K562 (cell line): ENCODE measurements around the gene KIF5C. TPM values are rescaled to one million over a fixed set of nuclear protein-coding genes. Genes with fewer than 3 reads are reported as not detected.

Source experiments
- ATAC-seq: fragments of 200-7000 bp; cut with Tn5 transposase; 3 replicates; pipeline ENCODE4 v1.9.1; 2020; ENCODE audit warnings: moderate library complexity
- BruUV-seq: library from RNA; stranded (reverse); fragments of 400-500 nt; replicated peaks from 2 replicates; lab custom pipeline; 2021; lab: Mats Ljungman, UMichigan
- CTCF ChIA-PET: fragments of 300-600 bp; formaldehyde crosslinking; extraction: SDS; loops from one replicate; lab custom pipeline; 2021; ENCODE audit warnings: low intra/inter-chr PET ratio; lab: Yijun Ruan, JAX
- POLR2A ChIA-PET: fragments of 300-600, 350-650 bp; sonication (Branson Sonifier 250); formaldehyde crosslinking; extraction: SDS; loops from one replicate; lab custom pipeline; 2021; ENCODE audit warnings: antibody characterized with exemption, inconsistent platforms; lab: Yijun Ruan, JAX
- DNase-seq, 4 experiments: peaks; one replicate each; pipeline versions ENCODE4 v3.0.0 to v3.0.0-alpha.2; 2011 to 2018; ENCODE audit warnings: low spot score in 3 of 4, mixed read lengths in 3 of 4; ENCODE audit errors: extremely low read depth in 1 of 4
- FAIRE-seq: peaks from 2 replicates; lab custom pipeline; 2011; peaks lifted over from hg19 to GRCh38; lab: Jason Lieb, UNC
- H2AFZ ChIP-seq: 2 replicates; pipeline ENCODE4 v1.6.0; 2011; ENCODE audit warnings: low read depth, low read length, control low read depth, inconsistent platforms
- H3K27ac ChIP-seq: fragments of 200-600 bp; 3 replicates; pipeline ENCODE4 v1.8.0; 2011; ENCODE audit warnings: low read depth, mild to moderate bottlenecking, control low read depth, inconsistent platforms, low read length, moderate library complexity, mixed read lengths; ENCODE audit errors: extremely low read depth
- H3K27me3 ChIP-seq, 2 experiments: fragments of 300-600 bp in 1 of 2; 2 replicates in 1 of 2; 3 replicates in 1 of 2; pipeline versions ENCODE4 v1.6.0 to v1.8.0; 2011; ENCODE audit warnings: inconsistent platforms in 2 of 2, low read length in 2 of 2, mild to moderate bottlenecking in 1 of 2, mixed read lengths in 1 of 2, moderate library complexity in 1 of 2; ENCODE audit not compliant: control insufficient read depth in 2 of 2, insufficient read depth in 2 of 2
- H3K36me3 ChIP-seq: fragments of 300-600 bp; 3 replicates; pipeline ENCODE4 v1.8.0; 2011; ENCODE audit warnings: mild to moderate bottlenecking, low read length, inconsistent platforms; ENCODE audit not compliant: control insufficient read depth, insufficient read depth
- H3K4me1 ChIP-seq, 2 experiments: fragments of 200-600 bp in 1 of 2; replicated peaks in 1 of 2; 2 replicates in 1 of 2; 3 replicates in 1 of 2; pipeline versions ENCODE4 v1.5.1 to v1.8.0; 2011; ENCODE audit warnings: inconsistent platforms in 2 of 2, low read length in 2 of 2, mild to moderate bottlenecking in 1 of 2, mixed read lengths in 1 of 2, moderate library complexity in 1 of 2; ENCODE audit not compliant: control insufficient read depth in 2 of 2, insufficient read depth in 2 of 2
- H3K4me2 ChIP-seq: 2 replicates; pipeline ENCODE4 v1.6.1; 2011; ENCODE audit warnings: low read length, control low read depth, inconsistent platforms, mixed read lengths; ENCODE audit not compliant: insufficient read depth
- H3K4me3 ChIP-seq: fragments of 200-600 bp; sonication (generic), shearing (Covaris generic); 2 replicates; pipeline ENCODE4 v1.5.1; 2016; ENCODE audit warnings: control low read depth, inconsistent platforms
- H3K79me2 ChIP-seq: fragments of 200-600 bp; 3 replicates; pipeline ENCODE4 v1.8.0; 2011; ENCODE audit warnings: low read length, inconsistent platforms; ENCODE audit not compliant: control insufficient read depth, insufficient read depth
- H3K9ac ChIP-seq, 2 experiments: 2 replicates each; pipeline versions ENCODE4 v1.6.0 to v1.6.1; 2011; ENCODE audit warnings: low read depth in 2 of 2, low read length in 2 of 2, control low read depth in 1 of 2, inconsistent platforms in 1 of 2, mild to moderate bottlenecking in 1 of 2, mixed read lengths in 1 of 2; ENCODE audit not compliant: insufficient read depth in 1 of 2
- H3K9me1 ChIP-seq: one replicate; pipeline ENCODE4 v1.6.0; 2011; ENCODE audit warnings: inconsistent platforms, mild to moderate bottlenecking, low read length, moderate library complexity; ENCODE audit not compliant: control insufficient read depth, insufficient read depth
- H3K9me3 ChIP-seq: replicated peaks from 2 replicates; pipeline ENCODE4 v1.5.1; 2011; ENCODE audit warnings: low read depth, low read length, inconsistent platforms; ENCODE audit not compliant: control insufficient read depth, insufficient read depth
- H4K20me1 ChIP-seq: replicated peaks from 2 replicates; pipeline ENCODE4 v1.6.1; 2011; ENCODE audit warnings: low read length, inconsistent platforms, mixed read lengths; ENCODE audit not compliant: control insufficient read depth, insufficient read depth
- DLX4 ChIP-seq: fragments of 250-450 bp; sonication (Bioruptor Pico); IDR thresholded peaks from 2 replicates; pipeline ENCODE4 v1.6.1; 2021; ENCODE audit warnings: mild to moderate bottlenecking
- ELK1 ChIP-seq: sonication (generic); formaldehyde crosslinking; IDR thresholded peaks from 2 replicates; pipeline ENCODE4 v1.8.1; 2022; ENCODE audit warnings: missing genetic modification reagents
- JUNB ChIP-seq: fragments of 450-650 bp; formaldehyde crosslinking; conservative IDR thresholded peaks from 2 replicates; pipeline ENCODE4 v1.4.0; 2020; ENCODE audit warnings: mild to moderate bottlenecking
- NCOA6 ChIP-seq: fragments of 450-650 bp; IDR thresholded peaks from 2 replicates; pipeline ENCODE4 v1.6.1; 2017; ENCODE audit warnings: mild to moderate bottlenecking
- PHF20 ChIP-seq: fragments of 450-650 bp; IDR thresholded peaks from 2 replicates; pipeline ENCODE4 v1.6.1; 2018; ENCODE audit not compliant: partially characterized antibody
- SNIP1 ChIP-seq: fragments of 450-650 bp; IDR thresholded peaks from 2 replicates; pipeline ENCODE4 v1.7.1; 2017; ENCODE audit warnings: low read depth, mild to moderate bottlenecking
- SRSF1 ChIP-seq: fragments of 200-400 bp; formaldehyde crosslinking; IDR thresholded peaks from 2 replicates; pipeline ENCODE4 v1.6.1; 2017; ENCODE audit warnings: mild to moderate bottlenecking, low read depth, low read length, moderate library complexity
- THAP12 ChIP-seq: fragments of 250-450 bp; sonication (Bioruptor Pico); IDR thresholded peaks from 2 replicates; pipeline ENCODE4 v1.9.0; 2021; ENCODE audit warnings: mild to moderate bottlenecking, inconsistent platforms
- ZNF431 ChIP-seq: sonication (generic); formaldehyde crosslinking; IDR thresholded peaks from 2 replicates; pipeline ENCODE4 v1.8.0; 2022; ENCODE audit warnings: mild to moderate bottlenecking, missing genetic modification reagents
- WGBS: fragments of 100-300 bp; shearing (Covaris generic); methylation state at CpG from one replicate; pipeline ENCODE4 v1.1.6; 2016; ENCODE audit warnings: low coverage, mixed read lengths; ENCODE audit not compliant: insufficient coverage; ENCODE audit errors: missing lambda C conversion rate; 5-methylcytosine and 5-hydroxymethylcytosine counted together
- in situ Hi-C: fragments of 300-500 bp; cut with MboI; formaldehyde crosslinking; loops from 4 replicates; pipeline ENCODE4 v1.15.0; 2018; ENCODE audit warnings: inconsistent platforms, mixed read lengths
- intact Hi-C: fragments of 100-400 bp; cut with micrococcal nuclease; formaldehyde crosslinking; loops from 2 replicates; pipeline ENCODE4 v1.14.2; 2022
- polyA plus RNA-seq, 8 experiments: library from polyadenylated mRNA; depleted of rRNA in 4 of 8; stranded (reverse) in 5 of 8; unstranded in 3 of 8; fragments of >200 nt; fragmentation: Nextera tagmentation in 2 of 8; fragmentation: Illumina TruSeq in 1 of 8; extraction: Ambion mirVana in 2 of 8; extraction: Trizol in 1 of 8; gene quantifications; 2 replicates each; pipeline versions ENCODE4 v1.2.1 to v1.2.3, GENCODE V29; 2011 to 2014; ENCODE audit warnings: inconsistent platforms in 1 of 8, missing spikeins in 1 of 8
- total RNA-seq, 7 experiments: library from RNA; depleted of rRNA in 6 of 7; stranded (reverse); fragments of >200 nt in 6 of 7; fragmentation: Illumina TruSeq in 2 of 7; extraction: Trizol in 2 of 7; gene quantifications; 2 replicates each; pipeline versions ENCODE4 v1.2.1 to v1.2.3, GENCODE V29; 2011 to 2021; ENCODE audit warnings: low replicate concordance in 1 of 7

Gene KIF5C
- total and polyA plus RNA-seq, 9 of the 15 experiments (the other 6 are each of a cell fraction or from before 2014, with no cell fraction given) = 0.01 to 0.09 (median 0.01) TPM; not detected in 6

GRCh38 chr2:148903979-148904378 is 29.0 kb downstream of the KIF5C start:
- Histone ChIP-seq H2AFZ (no peak overlapping the region), H3K9ac (no peak overlapping the region), H3K9me3 (no peaks in the 10 kb centered on the region), H3K36me3 (no peaks in the 10 kb centered on the region), H3K4me3 (no peak overlapping the region), H3K79me2 (no peaks in the 10 kb centered on the region), H3K27me3 (peaks cover 0 to 14% of the 10 kb centered on the region in 2 experiments; a peak in 4 of 5 replicates), H3K4me2 (no peak overlapping the region), H3K9me1 (no peaks in the 10 kb centered on the region), H3K4me1 (no peaks in the 10 kb centered on the region), H3K27ac (no peak overlapping the region), H4K20me1 (no peaks in the 10 kb centered on the region)
- intact Hi-C loops = no loop called here
- FAIRE-seq (no peak), ATAC-seq (no peak), DNase-seq (no peak)
- TF ChIP-seq SNIP1 = no peak
- no peak for TF ChIP-seq PHF20
- no peak for TF ChIP-seq ZNF431 (CRISPR knock-in tag)
- no peak for TF ChIP-seq ELK1
- TF ChIP-seq THAP12 = no peak
- TF ChIP-seq DLX4 = no peak
- TF ChIP-seq NCOA6 = no peak
- TF ChIP-seq SRSF1 = no peak
- no peak for TF ChIP-seq JUNB (CRISPR knock-in tag)
- under 1% methylated on average over 4 of the region's 4 CpGs for WGBS
- ChIA-PET CTCF (no interaction called here), POLR2A (no interaction called here)
- BruUV-seq = no TSS peak
- in situ Hi-C loops = no loop called here
